Ovary (tissue), 3 donors: ENCODE results near the gene RHBG.
"Not testable (repeated sequence)": the region's sequence is repeated elsewhere in the genome, so short reads cannot be mapped to it uniquely, and the experiment has no call there.

Experiments
- POLR2A ChIP-seq: fragments of 450-650 bp; IDR thresholded peaks from one replicate; pipeline ENCODE4 v1.6.1; 2017; ENCODE audit warnings: antibody characterized with exemption, mild to moderate bottlenecking, moderate library complexity
- TF ChIP-seq, protein P1 (sequence below), 3 donors: fragments of 450-650 bp in 2 of 3; fragments of 200-600 bp in 1 of 3; IDR thresholded peaks; one replicate each; pipeline versions ENCODE4 v1.5.1 to v1.8.0; 2016 to 2022; ENCODE audit warnings: antibody characterized with exemption in 3 of 3, mild to moderate bottlenecking in 1 of 3
- donor health status: DM: no; HTN: no; CAD: no.

DNA sequence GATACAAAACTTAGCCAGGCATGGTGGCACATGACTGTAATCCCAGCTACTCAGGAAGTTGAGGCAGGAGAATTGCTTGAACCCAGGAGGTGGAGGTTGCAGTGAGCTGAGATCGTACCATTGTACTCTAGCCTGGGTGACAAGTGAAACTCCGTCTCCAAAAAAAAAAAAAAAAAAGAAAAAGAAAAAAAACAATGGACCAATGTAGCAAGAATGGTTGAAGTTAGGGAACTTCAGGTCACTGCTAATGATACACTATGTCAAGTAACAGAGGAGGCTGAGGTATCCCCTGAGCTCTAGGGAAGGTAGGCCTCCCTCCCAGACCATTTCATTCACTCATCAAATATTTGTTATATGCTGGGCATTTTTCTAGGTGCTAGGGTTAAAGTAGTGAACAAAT, 23.0 kb upstream of the RHBG start:
- TF ChIP-seq, protein P1, sequence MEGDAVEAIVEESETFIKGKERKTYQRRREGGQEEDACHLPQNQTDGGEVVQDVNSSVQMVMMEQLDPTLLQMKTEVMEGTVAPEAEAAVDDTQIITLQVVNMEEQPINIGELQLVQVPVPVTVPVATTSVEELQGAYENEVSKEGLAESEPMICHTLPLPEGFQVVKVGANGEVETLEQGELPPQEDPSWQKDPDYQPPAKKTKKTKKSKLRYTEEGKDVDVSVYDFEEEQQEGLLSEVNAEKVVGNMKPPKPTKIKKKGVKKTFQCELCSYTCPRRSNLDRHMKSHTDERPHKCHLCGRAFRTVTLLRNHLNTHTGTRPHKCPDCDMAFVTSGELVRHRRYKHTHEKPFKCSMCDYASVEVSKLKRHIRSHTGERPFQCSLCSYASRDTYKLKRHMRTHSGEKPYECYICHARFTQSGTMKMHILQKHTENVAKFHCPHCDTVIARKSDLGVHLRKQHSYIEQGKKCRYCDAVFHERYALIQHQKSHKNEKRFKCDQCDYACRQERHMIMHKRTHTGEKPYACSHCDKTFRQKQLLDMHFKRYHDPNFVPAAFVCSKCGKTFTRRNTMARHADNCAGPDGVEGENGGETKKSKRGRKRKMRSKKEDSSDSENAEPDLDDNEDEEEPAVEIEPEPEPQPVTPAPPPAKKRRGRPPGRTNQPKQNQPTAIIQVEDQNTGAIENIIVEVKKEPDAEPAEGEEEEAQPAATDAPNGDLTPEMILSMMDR (IDR thresholded peaks at IDR 0.05), result not testable (repeated sequence)
- TF ChIP-seq POLR2A, result not testable (repeated sequence)
